SW480 (cell line): ENCODE results near the gene TMED5.
A peak's percentile ranks its signal among the peaks of the same experiment; 100 is the strongest.
"Not testable (repeated sequence)": the region's sequence is repeated elsewhere in the genome, so short reads cannot be mapped to it uniquely, and the experiment has no call there.

Experiments
- DNase-seq: peaks from one replicate; pipeline ENCODE4 v3.0.0-alpha.2; 2016; ENCODE audit warnings: low spot score

TMED5 gene

DNA sequence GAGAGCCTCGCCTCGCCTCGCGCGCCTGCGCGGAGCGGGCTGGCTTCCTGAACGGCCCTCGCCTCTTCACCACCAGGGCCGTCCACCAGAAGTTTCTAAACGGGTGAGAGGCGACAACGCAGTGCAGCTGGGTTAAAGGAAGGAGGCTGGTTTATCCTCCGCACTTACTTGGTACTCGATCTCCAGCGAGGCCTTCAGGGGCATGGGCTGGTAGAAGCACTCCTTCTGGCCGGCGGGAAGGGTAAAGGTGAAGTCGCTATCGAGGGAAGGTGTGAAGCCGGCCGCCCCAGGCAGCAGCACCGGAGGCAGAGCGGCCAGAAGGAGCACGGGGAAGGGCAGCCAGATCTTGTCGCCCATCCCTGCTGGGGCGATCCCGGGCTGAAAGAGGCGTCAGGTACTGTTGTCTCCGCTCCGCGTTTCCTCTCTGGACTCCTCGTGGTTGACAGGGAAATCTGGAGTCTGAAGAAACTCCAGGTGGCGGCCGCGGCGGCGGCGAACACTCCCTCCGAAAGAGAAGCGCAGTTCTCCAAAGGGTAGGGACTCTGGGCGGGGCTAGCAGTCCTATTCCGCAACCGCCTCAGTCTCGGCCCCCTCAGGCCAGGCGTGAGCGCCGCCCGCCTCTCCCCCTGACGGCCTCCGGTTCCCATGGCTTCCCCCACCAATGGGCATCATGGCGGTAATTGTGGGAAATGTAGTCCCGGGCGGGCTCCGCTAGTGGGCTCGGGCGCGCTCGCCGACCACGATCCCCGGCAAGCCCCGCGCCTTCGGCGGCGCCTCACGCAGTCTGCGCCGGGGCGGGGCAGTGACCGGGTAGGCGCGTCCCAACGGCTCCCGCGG is at the start of gene TMED5:
TMED5 (minus strand) TSS at position 528 of the 837 bp plus-strand sequence; CDS start at position 357, 171 bp downstream.
- peak; percentile 97 for DNase-seq

GRCh38 chr1:93223023-93223675 is 42.9 kb upstream of the TMED5 start:
- no peak for DNase-seq

- DNase-seq = no peak
Measured at GRCh38 chr1:93221913-93222312, 41.7 kb upstream of the TMED5 start.

DNA sequence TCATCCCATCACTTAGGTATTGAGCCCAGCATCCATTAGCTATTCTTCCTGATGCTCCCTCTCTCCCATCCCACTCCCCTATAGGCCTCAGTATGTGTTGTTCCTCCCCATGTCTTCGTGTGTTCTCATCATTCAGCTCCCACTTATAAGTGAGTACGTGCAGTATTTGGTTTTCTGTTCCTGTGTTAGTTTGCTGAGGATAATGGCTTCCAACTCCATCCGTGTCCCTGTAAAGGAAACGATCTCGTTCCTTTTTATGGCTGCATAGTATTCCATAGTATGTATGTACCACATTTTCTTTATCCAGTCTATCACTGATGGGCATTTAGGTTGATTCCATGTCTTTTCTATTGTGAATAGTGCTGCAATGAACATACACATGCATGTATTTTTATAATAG is 40.5 kb upstream of the TMED5 start:
- not testable (repeated sequence) for DNase-seq

DNA sequence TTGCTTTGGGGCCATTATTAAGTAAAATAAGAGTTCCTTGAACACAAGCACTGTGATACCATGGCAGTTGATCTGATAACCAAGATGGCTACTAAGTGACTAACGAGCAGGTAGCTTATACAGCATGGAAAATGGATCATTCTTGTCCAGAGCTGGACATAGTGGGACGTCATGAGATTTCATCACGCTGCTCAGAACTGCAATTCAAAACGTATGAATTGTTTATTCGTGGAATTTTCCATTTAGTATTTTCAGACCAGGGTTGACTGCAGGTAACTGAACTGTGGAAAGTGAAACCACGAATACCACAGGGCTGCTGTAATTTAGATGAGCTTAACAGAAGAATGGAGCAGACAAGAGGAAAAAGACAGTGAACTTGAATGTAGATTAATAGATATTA is 39.2 kb upstream of the TMED5 start:
- no peak for DNase-seq

GRCh38 chr1:93215322-93215721 is 35.1 kb upstream of the TMED5 start:
- DNase-seq = no peak

GRCh38 chr1:93207211-93207610 is 27.0 kb upstream of the TMED5 start:
- DNase-seq = no peak

- DNase-seq = no peak
Measured at GRCh38 chr1:93206567-93206954, 26.3 kb upstream of the TMED5 start.

DNA sequence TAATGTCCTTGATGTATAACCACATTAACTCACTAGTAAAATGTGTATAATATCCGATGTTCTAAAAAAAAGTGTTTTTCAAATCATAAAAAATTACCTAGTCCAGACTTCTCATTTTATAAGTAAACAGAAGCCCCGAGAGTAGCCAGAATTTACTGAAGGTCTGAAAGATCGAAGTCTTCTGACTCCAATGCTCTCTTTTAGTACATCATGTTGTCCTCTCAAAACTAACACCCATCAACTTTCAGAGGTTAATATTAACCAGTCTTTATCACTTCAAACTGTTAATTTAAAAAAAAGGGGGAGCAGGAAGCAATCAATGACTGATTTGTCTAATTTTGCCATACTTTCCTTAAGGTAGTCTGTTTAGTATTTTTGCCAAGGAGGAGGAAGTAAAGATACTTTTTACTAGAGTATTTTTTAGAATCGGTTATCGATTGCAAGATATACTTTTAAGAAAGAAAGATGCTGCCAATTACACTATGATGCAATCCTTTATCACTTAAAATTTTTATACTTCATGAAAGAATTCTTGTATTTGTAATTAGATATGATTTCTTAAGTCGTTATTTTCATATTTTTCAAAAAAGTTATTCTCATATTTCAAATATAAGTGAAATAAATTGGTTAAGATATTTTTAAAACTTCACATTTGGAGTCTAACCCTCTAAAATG is 25.8 kb upstream of the TMED5 start:
- DNase-seq = no peak

DNA sequence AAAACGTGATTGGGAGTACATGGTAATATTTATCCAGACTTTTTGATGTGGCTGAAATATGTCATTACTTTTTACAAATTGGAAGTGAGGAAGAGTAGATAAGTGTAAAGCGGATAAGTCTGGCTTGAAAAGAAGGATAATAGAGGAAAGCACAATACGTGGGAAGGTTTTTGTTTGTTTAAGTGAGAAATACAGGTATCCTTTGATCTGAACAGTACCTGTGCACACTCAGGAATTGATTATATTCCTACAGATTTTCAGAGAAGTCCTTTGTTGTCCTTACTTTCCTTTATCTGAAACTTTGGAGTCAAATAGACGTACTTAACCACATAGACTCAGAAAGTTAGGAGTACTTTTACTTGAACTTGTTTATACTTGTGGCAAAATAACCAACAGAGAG is 20.5 kb upstream of the TMED5 start:
- DNase-seq = no peak

- no peak for DNase-seq
Measured at GRCh38 chr1:93200086-93200620, 19.9 kb upstream of the TMED5 start.

DNA sequence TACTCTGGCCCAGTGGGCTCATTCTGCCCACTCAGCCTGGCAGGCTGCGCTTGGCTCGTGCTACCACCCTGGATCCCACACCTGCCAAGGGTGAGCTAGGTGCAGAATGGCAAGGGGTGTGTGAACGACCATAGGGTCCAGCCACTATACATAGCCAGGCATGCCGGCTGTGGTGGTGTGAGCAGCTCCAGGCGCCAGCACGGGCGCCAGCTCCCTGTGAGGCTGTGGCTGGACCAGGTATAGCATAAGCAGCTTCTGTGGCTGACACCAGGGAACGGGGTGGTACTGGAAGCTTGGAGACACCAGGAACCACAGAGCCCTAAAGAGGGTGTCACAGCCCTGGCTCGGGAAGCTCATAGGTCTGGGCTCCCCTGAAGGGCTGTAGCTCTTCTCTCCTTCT is 18.9 kb upstream of the TMED5 start:
- DNase-seq = no peak

DNA sequence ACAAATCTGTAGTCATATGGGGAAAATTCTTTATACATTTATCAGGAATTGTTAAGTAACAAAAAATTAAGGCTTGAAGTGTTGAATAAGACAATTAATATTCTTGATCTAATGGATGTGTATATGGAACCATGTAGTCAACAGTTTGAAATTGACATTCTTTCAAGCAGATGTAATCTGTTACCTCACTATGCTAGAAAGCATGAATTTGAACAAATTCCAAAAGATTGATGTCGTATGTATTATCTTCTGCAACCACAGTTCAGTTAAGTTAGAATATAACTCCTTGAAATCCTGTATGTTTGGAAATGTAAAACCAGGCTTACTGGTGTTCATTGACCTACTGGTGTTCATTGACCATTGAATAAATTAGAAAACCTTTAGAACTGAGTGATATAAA is 16.4 kb upstream of the TMED5 start:
- DNase-seq = no peak

DNA sequence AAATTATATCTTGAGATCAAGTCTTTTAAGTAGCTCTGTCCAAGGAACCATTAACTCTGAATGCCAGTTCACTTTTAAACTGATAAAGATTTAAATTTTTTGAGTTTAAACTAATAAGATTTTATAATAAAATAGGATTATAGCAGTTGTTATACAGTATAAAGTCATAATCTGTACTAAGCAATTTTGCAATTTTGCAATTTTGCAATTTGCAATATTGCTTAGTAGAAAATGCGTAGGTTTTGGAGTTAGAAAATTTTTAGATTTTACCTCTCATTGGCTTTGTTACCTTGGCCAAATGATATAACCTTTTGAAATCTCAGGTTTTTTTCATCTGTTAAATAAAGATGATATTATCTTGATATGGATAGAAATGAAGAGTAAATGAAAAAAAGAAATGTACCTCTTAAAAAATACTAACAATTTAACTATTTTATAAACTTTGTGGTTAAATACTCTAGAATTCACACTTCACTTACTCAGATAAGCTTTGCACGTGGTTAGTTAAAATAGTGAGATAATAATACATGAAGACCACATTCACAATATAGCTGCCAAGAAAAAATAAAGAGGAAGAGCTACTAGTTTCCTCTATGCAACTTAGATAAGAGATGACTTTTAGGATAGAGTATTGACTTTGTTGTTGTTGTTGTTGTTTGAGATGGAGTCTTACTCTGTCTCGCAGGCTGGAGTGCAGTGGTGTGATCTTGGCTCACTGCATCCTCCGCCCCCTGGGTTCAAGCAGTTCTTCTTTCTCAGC is 14.2 kb upstream of the TMED5 start:
- no peak for DNase-seq

DNA sequence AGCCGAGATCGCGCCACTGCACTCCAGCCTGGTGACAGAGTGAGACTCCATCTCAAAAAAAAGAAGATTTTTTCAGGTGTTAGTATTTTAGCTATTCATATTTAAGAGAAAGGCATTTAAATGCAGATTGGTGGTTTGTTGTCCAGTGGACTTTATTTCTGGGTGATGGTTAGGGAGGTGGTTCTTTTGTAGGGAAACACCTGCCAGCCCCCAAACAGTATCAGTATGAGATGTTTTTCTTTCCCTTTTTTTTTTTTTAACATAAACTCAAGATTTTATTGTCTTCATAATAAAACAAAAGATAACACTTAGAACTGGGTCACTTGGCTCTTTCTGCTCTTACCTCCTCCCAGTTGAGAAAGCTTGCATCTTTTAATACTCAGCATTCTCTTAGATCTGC is 10.2 kb upstream of the TMED5 start:
- no peak for DNase-seq

- DNase-seq = no peak
Measured at GRCh38 chr1:93186667-93187066, 6.5 kb upstream of the TMED5 start.

DNA sequence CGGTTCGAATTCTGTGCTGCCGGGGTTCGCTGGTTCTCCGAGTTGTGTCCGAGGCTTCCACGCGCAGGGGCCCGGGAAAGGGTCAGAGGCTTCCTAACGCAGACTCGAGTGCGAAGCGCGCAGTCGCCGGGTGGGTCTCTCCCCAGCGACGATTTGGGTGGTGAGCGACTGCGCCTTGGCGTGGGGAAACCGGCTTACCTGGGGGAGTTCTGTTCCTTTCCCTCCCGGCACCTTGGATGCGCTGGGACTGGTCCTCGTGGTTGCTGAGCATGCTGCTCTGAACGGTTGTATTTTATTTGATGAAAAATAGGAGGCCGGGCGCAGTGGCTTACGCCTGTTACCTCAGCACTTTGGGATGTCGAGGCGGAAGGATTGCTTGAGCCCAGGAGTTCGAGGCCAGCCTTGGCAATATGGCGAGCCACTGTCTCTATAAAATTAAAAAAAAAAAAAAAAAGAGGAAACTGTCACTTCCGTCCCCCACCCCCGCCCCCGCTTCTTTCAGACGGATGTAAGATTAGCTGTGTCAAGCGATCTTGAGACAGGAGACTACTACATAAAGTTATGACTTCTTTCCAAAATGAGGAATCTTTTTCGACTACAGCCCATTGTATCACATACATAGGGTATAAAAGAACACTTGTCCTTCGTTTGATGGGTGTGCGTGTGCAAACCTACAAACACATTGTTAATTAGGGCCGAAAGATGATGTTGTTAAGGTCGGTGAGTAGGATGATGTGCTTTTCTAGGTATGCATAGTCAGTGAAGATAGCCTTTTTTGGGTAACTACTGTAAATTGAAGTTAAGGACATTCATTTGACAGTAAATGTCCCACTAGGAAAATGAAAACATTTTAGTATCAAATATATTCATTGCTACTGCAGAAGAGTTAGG is 755 bp upstream of the TMED5 start, which contains the start of gene CCDC18:
CCDC18 (plus strand) TSS at position 2 of the 891 bp plus-strand sequence. CDS start 2,638 bp downstream, outside the sequence.
- DNase-seq = peak; percentile 40

GRCh38 chr1:93178418-93178817 is 1.8 kb downstream of the TMED5 start:
- no peak for DNase-seq

DNA sequence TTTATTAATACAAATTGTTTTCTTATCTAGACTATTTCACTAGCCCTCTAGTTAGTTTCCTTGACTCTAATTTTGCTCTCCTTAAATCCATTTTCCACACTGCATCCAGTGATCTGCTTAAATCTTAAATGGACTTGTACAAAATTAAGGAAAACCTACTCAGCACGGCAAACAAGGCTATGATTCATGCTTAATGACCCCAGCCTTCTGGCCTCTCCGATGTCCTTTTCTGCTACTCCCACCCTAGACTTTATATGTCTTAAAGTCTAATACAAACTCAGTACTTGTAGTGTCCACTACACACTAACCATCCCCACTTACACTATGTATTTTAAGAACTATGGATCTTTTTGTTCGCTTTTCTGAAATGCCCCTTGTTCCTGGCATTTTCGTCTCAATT is 2.2 kb downstream of the TMED5 start:
- no peak for DNase-seq

GRCh38 chr1:93174638-93175037 is 5.6 kb downstream of the TMED5 start:
- DNase-seq = not testable (repeated sequence)

DNA sequence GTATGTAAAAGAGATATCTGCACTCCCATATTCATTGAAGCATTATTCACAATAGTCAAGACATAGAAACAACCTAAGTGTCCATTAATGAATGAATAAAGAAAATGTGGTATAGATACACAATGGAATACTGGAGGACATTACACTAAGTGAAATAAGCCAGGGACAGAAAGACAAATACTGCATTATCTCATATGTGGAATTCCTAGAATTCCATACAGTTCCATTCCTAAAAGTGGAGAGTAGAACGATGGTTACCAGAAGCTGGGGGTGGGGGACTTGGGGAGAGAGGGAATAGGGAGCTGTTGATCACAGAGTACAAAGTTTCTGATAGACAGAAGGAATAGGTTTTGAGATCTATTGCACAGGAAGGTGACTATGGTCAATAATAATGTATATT is 7.4 kb downstream of the TMED5 start:
- DNase-seq = no peak
